BJ (cell line): ENCODE measurements around the gene SLC16A11. TPM values are rescaled to one million over a fixed set of nuclear protein-coding genes. Genes with fewer than 3 reads are reported as not detected.
A peak's percentile ranks its signal among the peaks of the same experiment; 100 is the strongest.

Source experiments
- CTCF ChIA-PET: fragments of 350-600 bp; formaldehyde crosslinking; extraction: SDS; loops from one replicate; lab custom pipeline; 2021; ENCODE audit warnings: antibody characterized with exemption, inconsistent platforms; lab: Yijun Ruan, JAX
- POLR2A ChIA-PET: fragments of 300-600 bp; sonication (Branson Sonifier 250); formaldehyde crosslinking; extraction: SDS; loops from one replicate; lab custom pipeline; 2021; ENCODE audit warnings: antibody characterized with exemption; lab: Charles Lee
- DNase-seq: peaks from one replicate; pipeline ENCODE4 v3.0.0-alpha.2; 2011; ENCODE audit warnings: low read depth
- H3K27me3 ChIP-seq: 2 replicates; pipeline ENCODE4 v1.6.0; 2011; ENCODE audit warnings: low read length; ENCODE audit not compliant: control insufficient read depth, insufficient read depth
- H3K36me3 ChIP-seq: 2 replicates; pipeline ENCODE4 v1.5.1; 2011; ENCODE audit warnings: low read length; ENCODE audit not compliant: control insufficient read depth, insufficient read depth
- H3K4me3 ChIP-seq: 2 replicates; pipeline ENCODE4 v1.5.1; 2011; ENCODE audit warnings: low read depth, mild to moderate bottlenecking, control low read depth, low read length
- polyA plus RNA-seq: library from polyadenylated mRNA; depleted of rRNA; stranded (reverse); fragments of >200 nt; gene quantifications from 2 replicates; pipeline ENCODE4 v1.2.3, GENCODE V29; 2011
- TF ChIP-seq, protein P1 (sequence below): IDR thresholded peaks from 2 replicates; pipeline ENCODE4 v1.5.1; 2011; ENCODE audit warnings: low read depth, mild to moderate bottlenecking, control low read depth, inconsistent platforms, low read length, moderate library complexity; ENCODE audit not compliant: insufficient read depth

The SLC16A11 gene
- polyA plus RNA-seq, 1 experiment: not detected

DNA sequence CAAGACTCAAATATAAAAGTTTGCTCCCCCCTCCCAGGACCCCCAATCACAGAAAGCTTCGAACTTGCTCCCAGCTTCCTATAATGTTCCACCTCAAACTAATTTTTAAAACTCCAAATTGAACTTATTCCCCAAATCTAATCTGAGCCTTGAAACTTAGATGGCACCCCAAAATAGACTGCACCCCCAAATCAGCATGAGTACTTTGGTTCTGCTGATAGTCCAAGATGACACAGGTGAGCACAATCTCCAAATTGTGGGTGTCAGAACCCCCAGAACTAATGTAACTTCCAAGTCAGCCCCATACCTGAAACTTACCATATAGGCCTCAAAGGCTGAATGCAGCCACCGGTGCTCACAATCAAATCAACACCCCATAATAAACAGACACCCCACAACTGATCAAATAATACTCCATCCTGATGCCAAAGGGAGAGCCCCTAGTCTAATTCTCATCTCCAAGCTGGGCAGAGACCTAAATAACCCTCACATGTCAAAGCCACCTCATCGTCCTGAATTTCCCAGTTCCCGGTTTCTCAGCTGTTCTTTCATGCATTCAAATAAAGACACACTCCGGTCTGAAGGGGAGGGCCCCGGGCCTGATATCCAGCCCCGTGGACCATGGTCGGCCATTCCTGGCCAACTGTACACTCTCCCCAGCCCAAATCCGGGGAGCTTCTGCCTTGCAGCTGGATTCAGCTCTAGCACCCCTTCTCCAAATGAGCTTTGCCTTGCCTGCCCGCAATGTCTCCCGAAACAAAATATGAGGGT, 22.8 kb downstream of the SLC16A11 start:
- H3K36me3 ChIP-seq: peaks cover 4% of the 10 kb centered on the region
- no peaks in the 10 kb centered on the region for H3K27me3 ChIP-seq
- no peak for DNase-seq
- ChIA-PET POLR2A (no interaction called here), CTCF (interaction anchor here (0.6 to 4.2 kb wide), 16 partner anchors 9 to 355 kb away, joined by 3 to 61 read pairs (median 5); partner anchors contain the start of gene SLC16A13)
- TF ChIP-seq, protein P1, sequence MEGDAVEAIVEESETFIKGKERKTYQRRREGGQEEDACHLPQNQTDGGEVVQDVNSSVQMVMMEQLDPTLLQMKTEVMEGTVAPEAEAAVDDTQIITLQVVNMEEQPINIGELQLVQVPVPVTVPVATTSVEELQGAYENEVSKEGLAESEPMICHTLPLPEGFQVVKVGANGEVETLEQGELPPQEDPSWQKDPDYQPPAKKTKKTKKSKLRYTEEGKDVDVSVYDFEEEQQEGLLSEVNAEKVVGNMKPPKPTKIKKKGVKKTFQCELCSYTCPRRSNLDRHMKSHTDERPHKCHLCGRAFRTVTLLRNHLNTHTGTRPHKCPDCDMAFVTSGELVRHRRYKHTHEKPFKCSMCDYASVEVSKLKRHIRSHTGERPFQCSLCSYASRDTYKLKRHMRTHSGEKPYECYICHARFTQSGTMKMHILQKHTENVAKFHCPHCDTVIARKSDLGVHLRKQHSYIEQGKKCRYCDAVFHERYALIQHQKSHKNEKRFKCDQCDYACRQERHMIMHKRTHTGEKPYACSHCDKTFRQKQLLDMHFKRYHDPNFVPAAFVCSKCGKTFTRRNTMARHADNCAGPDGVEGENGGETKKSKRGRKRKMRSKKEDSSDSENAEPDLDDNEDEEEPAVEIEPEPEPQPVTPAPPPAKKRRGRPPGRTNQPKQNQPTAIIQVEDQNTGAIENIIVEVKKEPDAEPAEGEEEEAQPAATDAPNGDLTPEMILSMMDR: no peak
- no peak overlapping the region for H3K4me3 ChIP-seq

DNA sequence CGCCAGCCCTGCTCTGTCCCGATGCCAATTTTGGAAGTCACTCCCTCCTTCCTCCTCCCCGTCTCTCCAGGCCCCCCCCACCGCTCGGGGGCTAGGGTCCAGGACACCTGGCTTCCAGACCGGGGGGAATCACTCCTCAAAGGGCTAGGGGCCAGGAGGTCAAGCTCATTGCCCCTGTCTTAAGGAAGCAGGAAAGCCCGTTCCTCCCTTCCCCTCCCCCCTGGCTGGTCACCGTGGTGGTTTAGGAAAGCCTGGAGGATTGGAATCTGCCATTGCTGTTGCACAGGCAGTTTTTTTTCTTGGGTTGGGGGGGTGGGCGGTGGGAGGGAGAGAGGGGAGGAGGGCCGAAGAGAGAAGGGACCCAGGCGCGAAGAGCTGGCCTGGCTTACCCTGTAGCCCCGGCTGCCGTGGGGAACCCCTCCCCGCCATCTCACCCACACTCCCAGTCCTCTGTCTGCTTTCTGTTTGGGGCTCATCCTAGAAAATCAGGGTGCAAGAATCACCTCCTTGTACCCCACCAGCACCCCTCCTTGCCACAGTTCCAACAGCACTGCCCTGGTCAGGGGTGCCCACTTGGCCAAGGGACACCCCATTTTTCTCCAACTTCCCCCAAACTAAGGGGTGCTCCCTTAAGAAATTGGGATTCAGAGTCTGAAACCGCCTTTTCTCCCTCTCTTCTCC, 23.9 kb downstream of the SLC16A11 start:
- peaks cover 4% of the 10 kb centered on the region for H3K36me3 ChIP-seq
- H3K27me3 ChIP-seq: no peaks in the 10 kb centered on the region
- H3K4me3 ChIP-seq: peak overlapping the region; percentile 36
- DNase-seq: no peak
- CTCF ChIA-PET: interaction anchor here (0.6 to 4.2 kb wide), 7 partner anchors 14 to 354 kb away, joined by 4 to 61 read pairs (median 7); no protein-coding TSS in a partner anchor
- TF ChIP-seq, protein P1: no peak
- POLR2A ChIA-PET: no interaction called here

DNA sequence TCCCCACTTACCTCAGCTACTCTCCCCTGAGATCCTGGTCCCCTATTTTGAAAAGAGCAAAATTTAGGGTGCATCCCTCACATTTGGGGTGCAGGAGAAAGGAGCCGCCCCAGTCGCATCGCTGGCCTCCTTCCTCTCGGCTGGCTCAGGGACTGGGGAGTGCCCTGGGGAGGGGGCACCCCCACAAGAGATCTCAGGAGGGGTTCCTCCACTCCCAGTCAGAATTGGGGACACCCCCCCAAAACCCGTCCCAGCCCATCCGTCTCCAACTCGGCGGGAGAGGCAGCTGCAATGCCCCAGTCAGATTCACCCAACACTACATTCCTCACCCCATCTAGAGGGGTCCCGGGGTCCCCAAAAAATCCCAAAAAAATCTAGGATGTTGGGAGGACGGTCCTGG, 24.5 kb downstream of the SLC16A11 start:
- Histone ChIP-seq H3K27me3 (no peaks in the 10 kb centered on the region), H3K4me3 (no peak overlapping the region), H3K36me3 (peaks cover 4% of the 10 kb centered on the region)
- TF ChIP-seq, protein P1: no peak
- ChIA-PET CTCF (interaction anchor here (0.6 to 3.7 kb wide), 3 partner anchors 105 to 353 kb away, joined by 4 to 25 read pairs (median 5); no protein-coding TSS in a partner anchor), POLR2A (no interaction called here)
- DNase-seq: no peak

DNA sequence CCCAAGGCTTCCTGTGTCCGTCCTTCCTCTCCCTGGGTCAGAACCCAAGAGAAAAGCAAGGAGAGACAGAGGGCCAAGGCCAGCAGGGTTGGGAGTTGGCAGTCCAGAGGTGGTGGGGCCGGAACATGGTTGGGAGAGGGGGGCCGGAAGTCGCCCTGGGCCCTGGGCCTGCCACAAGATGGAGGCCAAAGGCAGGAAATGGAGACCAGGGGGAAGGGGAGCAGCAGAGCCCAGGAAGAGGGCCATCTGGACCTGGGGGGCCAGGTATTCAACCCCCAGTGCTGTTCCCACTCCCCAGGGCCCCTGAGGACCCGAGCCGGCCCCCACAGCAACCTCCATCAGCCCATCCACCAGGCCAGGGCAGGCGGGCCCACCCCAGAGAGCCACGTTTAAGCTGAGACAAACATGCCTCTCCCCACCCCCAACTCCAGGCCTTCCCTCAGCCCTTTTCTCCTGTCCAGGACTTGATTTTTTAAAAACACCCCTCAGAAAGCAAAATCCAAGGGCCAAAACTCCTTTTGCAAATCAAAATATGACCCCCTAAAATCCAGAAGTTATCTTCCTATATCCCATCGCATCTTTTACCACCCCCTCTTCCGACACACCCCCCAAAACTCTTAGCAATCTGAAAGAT, 25.4 kb downstream of the SLC16A11 start:
- Histone ChIP-seq H3K27me3 (no peaks in the 10 kb centered on the region), H3K36me3 (peaks cover 6% of the 10 kb centered on the region), H3K4me3 (no peak overlapping the region)
- TF ChIP-seq, protein P1: no peak
- ChIA-PET CTCF (interaction anchor here (0.6 kb wide), 2 partner anchors 104 to 159 kb away, joined by 3 read pairs; no protein-coding TSS in a partner anchor), POLR2A (no interaction called here)
- no peak for DNase-seq
